Islet precursor cell (in vitro differentiated cells): ENCODE data around the gene TSHZ2.

Source experiments
- DNase-seq: peaks from one replicate; pipeline ENCODE4 v3.0.0-alpha.2; 2018

Gene TSHZ2

GRCh38 chr20:53260591-53260990 lies 288.4 kb downstream of the TSHZ2 start:
- no peak for DNase-seq

- DNase-seq = no peak
These were observed 290.2 kb downstream of the TSHZ2 start for GRCh38 chr20:53262365-53262764.

- DNase-seq = no peak
These were observed 291.6 kb downstream of the TSHZ2 start for GRCh38 chr20:53263554-53264438.

GRCh38 chr20:53264604-53265003 lies 292.4 kb downstream of the TSHZ2 start:
- no peak for DNase-seq

GRCh38 chr20:53265304-53265875 lies 293.2 kb downstream of the TSHZ2 start:
- no peak for DNase-seq

- no peak for DNase-seq
These were observed 297.2 kb downstream of the TSHZ2 start for GRCh38 chr20:53269380-53269779.

GRCh38 chr20:53270792-53271375 lies 298.7 kb downstream of the TSHZ2 start:
- DNase-seq = no peak

GRCh38 chr20:53274365-53274764 lies 302.2 kb downstream of the TSHZ2 start:
- no peak for DNase-seq

GRCh38 chr20:53274807-53275206 lies 302.6 kb downstream of the TSHZ2 start:
- no peak for DNase-seq

GRCh38 chr20:53276143-53276542 lies 304.0 kb downstream of the TSHZ2 start:
- DNase-seq = no peak

- no peak for DNase-seq
These were observed 306.4 kb downstream of the TSHZ2 start for GRCh38 chr20:53278555-53278954.

- DNase-seq = no peak
These were observed 307.6 kb downstream of the TSHZ2 start for GRCh38 chr20:53279735-53280134.

GRCh38 chr20:53281557-53282117 lies 309.5 kb downstream of the TSHZ2 start:
- no peak for DNase-seq

- no peak for DNase-seq
These were observed 310.2 kb downstream of the TSHZ2 start for GRCh38 chr20:53282217-53282955.

GRCh38 chr20:53283011-53283410 lies 310.9 kb downstream of the TSHZ2 start:
- no peak for DNase-seq

- no peak for DNase-seq
These were observed 311.4 kb downstream of the TSHZ2 start for GRCh38 chr20:53283597-53283996.

GRCh38 chr20:53284256-53284655 lies 312.1 kb downstream of the TSHZ2 start:
- no peak for DNase-seq

- DNase-seq = no peak
These were observed 312.5 kb downstream of the TSHZ2 start for GRCh38 chr20:53284696-53285095.

GRCh38 chr20:53287357-53288042 lies 315.3 kb downstream of the TSHZ2 start:
- DNase-seq = no peak

- DNase-seq = peak; percentile 66
These were observed 319.4 kb downstream of the TSHZ2 start for GRCh38 chr20:53291548-53291947.

- DNase-seq = no peak
These were observed 320.2 kb downstream of the TSHZ2 start for GRCh38 chr20:53292347-53292746.

GRCh38 chr20:53294804-53295203 lies 322.6 kb downstream of the TSHZ2 start:
- DNase-seq = no peak
